ENCODE measurements around the gene HOXC11.

DNA sequence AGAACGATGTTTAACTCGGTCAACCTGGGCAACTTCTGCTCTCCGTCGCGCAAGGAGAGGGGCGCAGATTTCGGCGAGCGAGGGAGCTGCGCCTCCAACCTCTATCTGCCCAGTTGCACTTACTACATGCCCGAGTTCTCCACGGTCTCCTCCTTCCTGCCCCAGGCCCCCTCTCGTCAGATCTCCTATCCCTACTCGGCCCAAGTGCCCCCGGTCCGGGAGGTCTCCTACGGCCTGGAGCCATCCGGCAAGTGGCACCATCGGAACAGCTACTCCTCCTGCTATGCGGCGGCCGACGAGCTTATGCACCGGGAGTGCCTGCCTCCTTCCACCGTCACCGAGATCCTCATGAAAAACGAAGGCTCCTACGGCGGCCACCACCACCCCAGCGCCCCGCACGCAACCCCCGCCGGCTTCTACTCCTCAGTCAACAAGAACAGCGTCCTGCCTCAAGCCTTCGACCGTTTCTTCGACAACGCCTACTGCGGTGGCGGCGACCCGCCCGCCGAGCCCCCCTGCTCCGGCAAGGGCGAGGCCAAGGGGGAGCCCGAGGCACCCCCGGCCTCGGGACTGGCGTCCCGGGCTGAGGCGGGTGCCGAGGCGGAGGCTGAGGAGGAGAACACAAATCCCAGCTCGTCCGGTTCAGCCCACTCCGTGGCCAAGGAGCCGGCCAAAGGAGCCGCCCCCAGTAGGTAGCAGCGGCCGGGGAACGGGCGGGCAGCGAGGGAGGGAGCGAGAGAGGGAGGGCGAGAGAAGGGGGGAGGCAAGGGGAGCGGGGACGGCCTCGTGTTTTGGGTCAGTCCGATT, 513 bp downstream of the HOXC11 start:
- TF ChIP-seq KDM1A (IDR thresholded peaks at IDR 0.05; ENCODE audit: borderline replicate concordance) (no peak), BHLHE40 (IDR thresholded peaks at IDR 0.05; ENCODE audit: borderline replicate concordance in 1 of 2, low read depth in 2 of 2, low read length in 1 of 2) (no peak), NFYB (IDR thresholded peaks at IDR 0.05; ENCODE audit: insufficient read depth, low read depth, low read length) (no peak), BCL11A (IDR thresholded peaks at IDR 0.05; ENCODE audit: low read depth, low read length) (no peak), NR2F1 (conservative IDR thresholded peaks at IDR 0.05) (no peak), GABPA (IDR thresholded peaks at IDR 0.05; ENCODE audit: low read depth) (no peak), TCF3 (IDR thresholded peaks at IDR 0.05; ENCODE audit: borderline replicate concordance, insufficient read depth, low read depth, low read length) (no peak)
- TF ChIP-seq, protein P1, sequence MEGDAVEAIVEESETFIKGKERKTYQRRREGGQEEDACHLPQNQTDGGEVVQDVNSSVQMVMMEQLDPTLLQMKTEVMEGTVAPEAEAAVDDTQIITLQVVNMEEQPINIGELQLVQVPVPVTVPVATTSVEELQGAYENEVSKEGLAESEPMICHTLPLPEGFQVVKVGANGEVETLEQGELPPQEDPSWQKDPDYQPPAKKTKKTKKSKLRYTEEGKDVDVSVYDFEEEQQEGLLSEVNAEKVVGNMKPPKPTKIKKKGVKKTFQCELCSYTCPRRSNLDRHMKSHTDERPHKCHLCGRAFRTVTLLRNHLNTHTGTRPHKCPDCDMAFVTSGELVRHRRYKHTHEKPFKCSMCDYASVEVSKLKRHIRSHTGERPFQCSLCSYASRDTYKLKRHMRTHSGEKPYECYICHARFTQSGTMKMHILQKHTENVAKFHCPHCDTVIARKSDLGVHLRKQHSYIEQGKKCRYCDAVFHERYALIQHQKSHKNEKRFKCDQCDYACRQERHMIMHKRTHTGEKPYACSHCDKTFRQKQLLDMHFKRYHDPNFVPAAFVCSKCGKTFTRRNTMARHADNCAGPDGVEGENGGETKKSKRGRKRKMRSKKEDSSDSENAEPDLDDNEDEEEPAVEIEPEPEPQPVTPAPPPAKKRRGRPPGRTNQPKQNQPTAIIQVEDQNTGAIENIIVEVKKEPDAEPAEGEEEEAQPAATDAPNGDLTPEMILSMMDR (IDR thresholded peaks at IDR 0.05 in 2 of 3, conservative IDR thresholded peaks at IDR 0.05 in 1 of 3; ENCODE audit: control insufficient read depth in 2 of 3, extremely low read depth in 1 of 3, insufficient read depth in 1 of 3, low read depth in 3 of 3, low read length in 3 of 3): no peak
- TF ChIP-seq, protein P2, sequence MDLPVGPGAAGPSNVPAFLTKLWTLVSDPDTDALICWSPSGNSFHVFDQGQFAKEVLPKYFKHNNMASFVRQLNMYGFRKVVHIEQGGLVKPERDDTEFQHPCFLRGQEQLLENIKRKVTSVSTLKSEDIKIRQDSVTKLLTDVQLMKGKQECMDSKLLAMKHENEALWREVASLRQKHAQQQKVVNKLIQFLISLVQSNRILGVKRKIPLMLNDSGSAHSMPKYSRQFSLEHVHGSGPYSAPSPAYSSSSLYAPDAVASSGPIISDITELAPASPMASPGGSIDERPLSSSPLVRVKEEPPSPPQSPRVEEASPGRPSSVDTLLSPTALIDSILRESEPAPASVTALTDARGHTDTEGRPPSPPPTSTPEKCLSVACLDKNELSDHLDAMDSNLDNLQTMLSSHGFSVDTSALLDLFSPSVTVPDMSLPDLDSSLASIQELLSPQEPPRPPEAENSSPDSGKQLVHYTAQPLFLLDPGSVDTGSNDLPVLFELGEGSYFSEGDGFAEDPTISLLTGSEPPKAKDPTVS (IDR thresholded peaks at IDR 0.05; ENCODE audit: low read depth, low read length): no peak

All from GM12878 (cell line).